DMS153 (cell line): ENCODE data around the gene TTLL6.
"Not testable (repeated sequence)": the region's sequence is repeated elsewhere in the genome, so short reads cannot be mapped to it uniquely, and the experiment has no call there.

ENCODE experiments used
- DNase-seq: peaks from one replicate; lab custom pipeline; 2025; lab: John Stamatoyannopoulos, UW

The TTLL6 gene

GRCh38 chr17:48815311-48815710, 1.7 kb downstream of the TTLL6 start:
- DNase-seq: no peak

- no peak for DNase-seq
Measured at GRCh38 chr17:48814504-48814903, 2.5 kb downstream of the TTLL6 start.

GRCh38 chr17:48812001-48812400, 5.0 kb downstream of the TTLL6 start:
- no peak for DNase-seq

GRCh38 chr17:48809182-48809581, 7.8 kb downstream of the TTLL6 start:
- no peak for DNase-seq

GRCh38 chr17:48804936-48805411, 12.1 kb downstream of the TTLL6 start:
- DNase-seq: peak; percentile 27

GRCh38 chr17:48800626-48801217, 16.3 kb downstream of the TTLL6 start:
- no peak for DNase-seq

- peak; percentile 31 for DNase-seq
Measured at GRCh38 chr17:48799069-48799723, 17.8 kb downstream of the TTLL6 start.

GRCh38 chr17:48796163-48796522, 20.9 kb downstream of the TTLL6 start:
- not testable (repeated sequence) for DNase-seq

GRCh38 chr17:48795444-48796162, 21.4 kb downstream of the TTLL6 start:
- no peak for DNase-seq

- DNase-seq: no peak
Measured at GRCh38 chr17:48792033-48792798, 24.8 kb downstream of the TTLL6 start.

GRCh38 chr17:48791128-48792032, 25.6 kb downstream of the TTLL6 start:
- DNase-seq: peak; percentile 71

GRCh38 chr17:48790607-48791127, 26.4 kb downstream of the TTLL6 start:
- no peak for DNase-seq

GRCh38 chr17:48787828-48788227, 29.2 kb downstream of the TTLL6 start:
- DNase-seq: no peak

GRCh38 chr17:48779421-48779820, 37.6 kb downstream of the TTLL6 start:
- no peak for DNase-seq

GRCh38 chr17:48776602-48777001, 40.4 kb downstream of the TTLL6 start:
- no peak for DNase-seq

- DNase-seq: no peak
Measured at GRCh38 chr17:48773245-48773644, 43.8 kb downstream of the TTLL6 start.

GRCh38 chr17:48770954-48771353, 46.1 kb downstream of the TTLL6 start:
- DNase-seq: no peak

GRCh38 chr17:48769009-48769675, 47.9 kb downstream of the TTLL6 start:
- no peak for DNase-seq

GRCh38 chr17:48767263-48767774, 49.7 kb downstream of the TTLL6 start:
- no peak for DNase-seq

GRCh38 chr17:48761114-48761513, 55.9 kb downstream of the TTLL6 start:
- DNase-seq: no peak
